Activated CD8-positive, alpha-beta memory T cell treated with anti-CD3 and anti-CD28 coated beads, Interleukin-2, amount 50 U/mL, for 24 hours (primary cell): Measurements from ENCODE around the gene FBF1.

Experiments used
- DNase-seq: peaks from one replicate; pipeline ENCODE4 v3.0.0-alpha.2; 2020; ENCODE audit errors: extremely low read depth

FBF1 gene

DNA sequence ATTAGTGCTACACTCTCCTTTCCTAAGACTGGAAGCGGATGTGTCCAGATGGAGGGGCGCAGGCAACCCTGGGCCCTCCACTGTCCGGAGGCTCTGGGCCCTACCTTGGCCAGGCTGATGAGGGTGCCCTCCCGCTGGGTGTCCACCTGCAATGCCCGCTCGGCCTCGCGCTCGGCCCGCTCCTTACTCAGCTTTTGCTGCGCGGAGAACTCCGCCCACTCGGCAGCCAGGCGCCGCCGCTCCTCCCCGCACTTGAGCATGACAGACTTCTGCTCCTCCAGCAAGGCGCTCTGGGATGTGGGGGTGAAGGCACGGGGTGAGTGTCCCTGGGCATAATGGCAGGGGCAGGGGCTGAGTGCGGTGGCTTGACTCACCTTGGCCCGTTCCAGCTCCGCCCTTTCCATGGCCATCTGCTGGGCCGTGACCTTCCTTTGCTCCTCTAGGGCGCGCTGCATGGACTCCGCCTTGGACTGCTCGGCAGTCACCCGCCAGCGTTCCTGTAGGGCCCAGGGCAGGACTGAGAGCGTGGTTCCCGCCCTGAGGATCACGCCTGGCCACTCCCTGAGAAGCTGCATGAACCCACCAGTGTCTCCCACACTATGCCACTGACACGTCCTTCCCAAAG is 26.1 kb downstream of the FBF1 start:
- no peak for DNase-seq

DNA sequence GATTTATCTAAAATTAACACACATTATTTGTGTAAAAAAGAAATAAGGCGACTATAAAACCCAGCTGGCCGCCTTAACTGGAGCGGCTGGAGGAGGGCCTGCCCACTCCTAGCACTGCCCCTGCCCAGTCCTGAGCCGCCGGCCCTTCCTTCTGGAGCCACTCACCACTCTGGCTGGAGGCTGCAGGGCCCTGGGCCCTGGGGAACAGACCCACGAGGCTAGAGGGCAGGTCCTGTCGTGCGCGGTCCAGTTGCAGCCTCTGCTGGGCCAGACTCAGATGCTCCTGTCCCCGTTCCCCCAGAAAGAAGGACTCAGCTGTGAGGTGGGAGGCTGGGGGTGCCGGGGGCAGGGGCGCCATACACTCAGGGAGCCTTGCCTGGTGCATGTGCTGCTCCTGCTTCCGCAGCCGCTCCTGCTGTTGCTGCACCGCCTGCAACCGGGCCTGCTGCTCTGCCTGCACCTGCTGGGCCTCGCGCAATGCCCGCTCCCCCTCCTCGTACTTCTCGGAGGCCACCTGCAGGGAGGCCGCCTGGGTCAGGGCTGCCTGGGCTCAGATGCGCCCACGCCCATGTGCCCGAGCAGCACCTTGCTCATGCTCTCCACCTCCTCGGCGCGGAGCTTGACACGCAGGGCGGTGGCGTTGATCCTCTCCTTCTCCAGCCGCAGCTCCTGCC is 27.2 kb downstream of the FBF1 start:
- no peak for DNase-seq

GRCh38 chr17:75910699-75911098 is 30.1 kb downstream of the FBF1 start:
- no peak for DNase-seq

DNA sequence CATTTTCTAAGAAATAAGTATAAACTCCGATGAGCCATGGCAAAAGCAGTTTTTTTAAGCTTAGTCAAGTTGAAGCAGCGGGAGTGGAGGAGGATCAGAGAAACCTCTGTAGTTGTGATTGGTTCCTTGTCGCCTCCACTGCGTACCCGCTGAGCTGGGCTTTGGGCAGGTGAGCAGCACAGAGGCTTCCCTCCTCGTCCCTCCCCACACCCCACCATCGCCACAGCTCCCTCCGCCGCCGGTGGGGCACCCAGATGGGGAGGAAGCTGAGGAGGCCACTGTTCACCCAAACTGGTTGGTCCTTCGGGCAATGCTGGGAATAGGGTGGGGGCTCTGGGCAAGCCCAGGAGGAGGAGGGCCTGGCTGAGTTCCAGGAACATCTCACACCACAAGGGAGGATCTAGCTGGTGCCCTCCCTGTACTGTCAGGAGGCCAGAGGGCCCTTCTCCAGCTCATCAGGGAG is 31.0 kb downstream of the FBF1 start:
- no peak for DNase-seq

GRCh38 chr17:75909051-75909811 is 31.6 kb downstream of the FBF1 start:
- DNase-seq = no peak

DNA sequence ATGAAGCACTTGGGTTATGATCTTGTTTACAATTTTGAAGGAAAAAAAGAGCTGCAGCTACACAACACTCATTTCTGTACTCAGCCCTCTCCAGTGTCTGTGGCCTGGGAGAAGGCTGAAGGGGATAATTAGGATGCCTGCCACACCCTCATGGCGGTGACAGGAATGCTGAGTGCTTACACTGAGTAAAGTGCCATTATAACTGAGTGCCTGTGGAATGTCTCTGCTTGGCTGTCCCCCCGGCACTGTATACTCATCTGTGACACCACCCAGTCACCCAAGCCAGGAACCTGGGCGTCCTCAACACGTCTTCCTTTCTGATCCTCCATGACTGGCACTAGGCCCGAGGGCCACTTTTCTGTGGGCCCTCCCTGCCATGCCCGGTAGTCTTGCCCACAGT is 32.6 kb downstream of the FBF1 start:
- no peak for DNase-seq

DNA sequence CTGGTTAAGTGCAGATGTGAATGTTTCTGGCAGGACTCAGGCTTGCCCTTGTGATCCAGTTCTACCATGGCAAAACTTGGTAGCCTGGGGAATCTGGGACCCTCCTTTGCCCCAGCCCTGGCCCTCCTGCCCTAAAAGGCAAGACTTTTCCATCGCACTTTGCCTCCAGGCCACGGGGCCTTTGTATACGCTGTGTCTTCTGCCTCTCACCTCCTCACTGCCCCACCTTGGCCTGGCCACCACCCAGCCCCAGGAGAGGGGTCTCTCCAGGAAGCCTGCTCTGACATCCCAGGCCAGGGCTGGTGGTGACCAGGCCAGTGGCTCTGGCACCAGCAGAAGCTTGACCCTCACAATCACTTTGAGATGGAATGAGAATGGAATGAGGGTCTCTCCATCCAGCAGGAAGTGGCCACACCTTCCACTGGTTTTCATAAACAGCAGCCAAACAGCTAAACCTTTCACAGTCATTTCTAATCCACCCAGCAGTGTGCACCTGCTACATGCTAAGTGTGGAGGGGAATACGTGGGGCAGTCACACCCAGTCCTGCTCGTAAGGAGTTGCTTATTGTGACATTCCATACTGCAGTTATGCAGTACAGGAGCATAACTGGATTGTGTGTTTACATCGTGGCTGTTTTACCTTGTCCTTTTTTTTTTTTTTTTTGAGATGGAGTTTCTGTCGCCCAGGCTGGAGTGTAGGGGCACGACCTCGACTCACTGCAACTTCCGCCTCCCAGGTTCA is 34.5 kb downstream of the FBF1 start:
- DNase-seq = no peak

DNA sequence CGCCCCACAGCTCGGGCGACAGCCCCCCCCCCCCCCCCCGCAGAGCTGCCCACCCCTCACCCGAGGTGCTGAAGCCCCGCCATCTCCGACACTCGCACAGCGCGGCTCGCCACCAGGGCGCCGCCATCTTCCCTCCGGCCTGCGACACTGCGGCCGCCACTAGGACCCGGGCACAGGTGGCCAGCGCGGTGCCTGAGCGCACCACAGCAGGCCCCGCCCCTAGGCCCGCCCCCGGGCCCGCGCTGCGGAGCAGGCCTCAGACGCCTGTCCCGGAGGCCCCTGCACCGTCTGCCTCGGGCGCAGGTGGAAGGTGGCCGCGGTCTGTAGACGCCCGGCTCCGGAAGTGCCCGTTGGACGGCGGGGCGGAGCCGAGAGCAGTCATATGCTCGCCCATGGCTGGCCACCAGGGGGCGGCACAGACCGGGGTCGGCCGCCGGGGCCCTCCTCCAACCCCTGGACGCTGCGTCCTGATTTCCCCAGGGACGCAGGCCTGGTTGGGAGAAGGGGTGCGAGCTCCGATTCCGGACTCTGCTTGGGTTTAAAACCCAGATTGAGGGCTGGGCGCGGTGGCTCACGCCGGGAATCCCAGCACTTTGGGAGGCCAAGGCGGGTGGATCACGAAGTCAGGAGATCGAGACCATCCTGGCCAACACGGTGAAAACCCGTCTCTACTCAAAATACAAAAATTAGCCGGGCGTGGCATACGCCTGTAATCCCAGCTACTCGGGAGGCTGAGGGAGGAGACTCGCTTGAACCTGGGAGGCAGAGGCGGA is 35.9 kb downstream of the FBF1 start, which contains the start of gene MRPL38:
Gene MRPL38 (minus strand): TSS at position 136 of the 773 bp plus-strand sequence. CDS start 9 bp downstream, at position 127.
- DNase-seq = peak; percentile 71

GRCh38 chr17:75902406-75902805 is 38.4 kb downstream of the FBF1 start:
- no peak for DNase-seq

GRCh38 chr17:75901727-75902126 is 39.1 kb downstream of the FBF1 start:
- no peak for DNase-seq

DNA sequence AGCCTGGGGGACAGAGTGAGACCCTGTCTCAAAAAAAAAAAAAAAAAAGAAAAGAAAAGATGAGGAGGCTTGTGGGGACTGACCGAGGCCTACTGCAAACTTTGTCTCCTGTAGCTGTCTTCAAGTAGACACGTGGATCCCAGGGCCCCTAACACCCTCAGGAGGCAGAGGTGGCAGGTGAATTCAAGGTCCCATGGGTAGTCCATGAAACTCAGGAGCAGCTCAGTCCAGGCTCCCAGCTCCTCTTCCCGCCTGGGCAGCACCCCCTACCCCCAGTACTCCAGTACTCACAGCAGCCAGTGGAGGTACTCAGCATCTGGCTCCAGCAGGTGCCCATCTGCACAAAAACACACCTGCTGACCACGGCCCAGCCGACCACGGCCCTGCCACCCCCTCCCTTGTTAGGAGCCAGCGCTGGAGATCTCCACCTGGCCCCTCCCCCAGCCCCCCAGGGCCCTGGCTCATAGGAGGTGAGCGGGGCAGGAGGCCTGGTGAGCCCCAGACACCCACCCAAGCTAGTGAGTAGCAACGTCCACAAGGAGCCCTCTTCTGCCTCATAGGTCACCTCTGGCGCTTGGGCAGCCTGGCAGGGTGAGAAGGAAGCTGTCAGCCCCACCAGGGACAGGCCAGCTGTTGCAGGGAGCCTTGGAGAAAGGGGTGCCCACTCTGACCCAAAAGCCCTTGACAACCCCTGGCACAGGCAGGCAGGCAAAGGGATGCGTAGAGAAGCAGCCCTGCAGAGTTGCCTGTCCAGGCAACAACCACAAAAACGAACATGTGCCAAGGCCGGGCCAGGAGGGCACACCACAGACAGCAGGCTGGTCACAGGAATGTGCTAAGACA is 39.9 kb downstream of the FBF1 start:
- no peak for DNase-seq

DNA sequence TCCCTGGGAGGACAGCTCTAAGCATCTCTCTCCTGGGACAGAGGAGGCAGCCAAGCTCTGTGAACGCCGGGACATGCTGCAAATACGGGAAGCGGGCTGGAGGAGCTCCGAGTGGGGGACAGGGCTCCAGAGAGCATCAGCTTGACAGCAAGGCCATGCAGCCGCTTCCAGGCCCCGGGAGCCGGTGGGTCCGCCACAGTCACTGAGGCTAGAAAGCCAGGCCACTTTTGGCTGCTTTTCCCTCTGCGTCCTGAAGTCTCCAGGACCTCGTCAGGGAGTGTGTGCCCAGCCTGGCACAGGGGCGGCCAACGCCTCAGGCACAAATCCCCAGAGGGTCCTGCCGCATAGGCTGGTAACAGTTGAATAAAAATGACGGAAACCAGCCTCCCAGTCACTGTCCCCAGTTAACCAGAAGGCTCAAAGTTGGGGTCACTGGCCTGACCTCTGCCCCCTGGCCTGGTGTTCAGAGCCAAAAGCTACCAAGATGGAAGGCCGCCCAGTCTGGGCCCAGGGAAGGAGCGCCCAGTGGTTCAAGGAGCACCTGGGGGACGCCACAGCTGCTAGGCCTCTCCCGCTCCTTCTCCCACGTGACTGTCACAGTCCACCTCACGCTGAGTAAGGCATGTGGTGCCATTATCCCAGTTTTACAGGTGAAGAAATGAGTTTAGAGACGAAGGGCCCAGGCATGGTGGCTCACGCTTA is 40.9 kb downstream of the FBF1 start:
- no peak for DNase-seq

DNA sequence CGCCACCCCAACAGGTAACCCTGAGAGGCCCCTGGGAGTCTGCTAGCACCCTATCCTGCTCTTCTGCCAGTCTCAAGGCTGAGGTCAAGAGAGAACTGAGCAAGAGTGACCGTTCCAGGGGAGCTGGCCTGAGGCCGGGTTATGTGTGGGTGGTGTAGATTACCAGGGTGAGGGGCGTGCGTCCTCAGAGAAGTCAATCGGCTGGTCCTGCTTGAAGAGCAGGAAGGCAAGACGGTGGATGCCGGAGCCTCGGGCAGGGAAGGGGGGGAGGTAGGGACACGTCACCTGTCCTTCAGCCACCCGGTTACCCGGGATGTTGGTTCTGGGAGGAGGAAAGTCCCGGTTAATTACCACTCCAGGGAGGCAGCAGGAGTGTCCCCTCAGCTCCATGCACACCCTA is 41.5 kb downstream of the FBF1 start:
- DNase-seq = no peak

DNA sequence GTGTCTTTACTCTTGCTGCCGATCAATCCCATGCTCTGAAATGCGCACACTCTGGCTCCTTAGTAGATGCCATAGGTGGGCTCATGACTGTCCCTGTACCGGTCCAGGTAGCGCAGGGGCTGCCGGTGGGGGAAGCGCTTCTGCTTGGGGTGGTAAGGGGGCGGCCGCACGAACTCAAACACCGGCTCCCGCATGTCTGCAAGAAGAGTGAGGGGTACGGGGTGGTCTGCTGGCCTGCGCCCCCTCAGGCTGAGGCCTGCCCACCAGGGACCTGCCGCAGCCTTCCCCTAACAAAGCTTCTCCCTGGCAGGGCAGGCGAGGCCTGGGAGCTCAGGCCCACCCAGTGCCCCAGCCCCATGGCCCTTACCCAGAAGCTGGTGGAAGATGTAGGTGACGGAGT is 42.1 kb downstream of the FBF1 start:
- no peak for DNase-seq

GRCh38 chr17:75898065-75898464 is 42.8 kb downstream of the FBF1 start:
- DNase-seq = no peak

GRCh38 chr17:75897160-75898019 is 43.5 kb downstream of the FBF1 start:
- no peak for DNase-seq

- DNase-seq = peak; percentile 47
Observed at GRCh38 chr17:75896415-75897159, 44.3 kb downstream of the FBF1 start, which contains the start of gene TRIM65. TRIM65 (minus strand) TSS chr17:75896951; CDS start chr17:75896937, 14 bp downstream.
